T-helper 2 cell treated with Interferon-gamma antibody and Interleukin-4, amounts not matched to agents 5 μg/mL and 100 μg/mL, for 36 hours (primary cell): ENCODE measurements around the gene EXOC3L4.

Experiments
- DNase-seq: peaks from one replicate; pipeline ENCODE4 v3.0.0; 2021; ENCODE audit warnings: low spot score
- H3K27ac Mint-ChIP-seq: one replicate; pipeline ENCODE4 v1.8.0; 2021; ENCODE audit warnings: mild to moderate bottlenecking, mixed read lengths
- H3K27me3 Mint-ChIP-seq: one replicate; pipeline ENCODE4 v1.8.0; 2021; ENCODE audit warnings: low read depth, mixed read lengths
- H3K36me3 Mint-ChIP-seq: one replicate; pipeline ENCODE4 v1.8.0; 2021; ENCODE audit warnings: low read depth, mixed read lengths
- H3K4me1 Mint-ChIP-seq: one replicate; pipeline ENCODE4 v1.8.0; 2021; ENCODE audit warnings: low read depth, mixed read lengths
- H3K4me3 Mint-ChIP-seq: one replicate; pipeline ENCODE4 v1.8.0; 2022; ENCODE audit warnings: mild to moderate bottlenecking, moderate library complexity, mixed read lengths
- H3K9me3 Mint-ChIP-seq: one replicate; pipeline ENCODE4 v1.8.0; 2021; ENCODE audit warnings: mixed read lengths

EXOC3L4 gene

DNA sequence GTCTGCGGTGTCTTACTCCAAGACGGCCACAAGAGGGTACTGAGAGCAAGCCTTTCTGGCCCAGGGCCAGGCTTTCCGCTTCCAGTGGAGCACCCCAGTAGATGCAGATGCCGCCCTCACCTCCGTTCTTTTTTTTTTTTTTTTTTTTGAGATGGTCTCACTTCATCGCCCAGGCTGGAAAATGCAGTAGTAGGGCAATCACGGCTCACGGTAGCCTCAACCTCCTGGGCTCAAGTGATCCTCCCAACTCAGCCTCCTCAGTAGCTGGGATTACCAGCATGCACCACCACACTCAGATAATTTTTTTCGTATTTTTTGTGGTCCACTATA lies 16.1 kb upstream of the EXOC3L4 start:
- Mint-ChIP-seq H3K27ac (no peak overlapping the region), H3K4me3 (no peak overlapping the region), H3K36me3 (no peaks in the 10 kb centered on the region), H3K27me3 (peaks cover 7% of the 10 kb centered on the region), H3K9me3 (no peaks in the 10 kb centered on the region), H3K4me1 (no peaks in the 10 kb centered on the region)
- peak; percentile 55 for DNase-seq

DNA sequence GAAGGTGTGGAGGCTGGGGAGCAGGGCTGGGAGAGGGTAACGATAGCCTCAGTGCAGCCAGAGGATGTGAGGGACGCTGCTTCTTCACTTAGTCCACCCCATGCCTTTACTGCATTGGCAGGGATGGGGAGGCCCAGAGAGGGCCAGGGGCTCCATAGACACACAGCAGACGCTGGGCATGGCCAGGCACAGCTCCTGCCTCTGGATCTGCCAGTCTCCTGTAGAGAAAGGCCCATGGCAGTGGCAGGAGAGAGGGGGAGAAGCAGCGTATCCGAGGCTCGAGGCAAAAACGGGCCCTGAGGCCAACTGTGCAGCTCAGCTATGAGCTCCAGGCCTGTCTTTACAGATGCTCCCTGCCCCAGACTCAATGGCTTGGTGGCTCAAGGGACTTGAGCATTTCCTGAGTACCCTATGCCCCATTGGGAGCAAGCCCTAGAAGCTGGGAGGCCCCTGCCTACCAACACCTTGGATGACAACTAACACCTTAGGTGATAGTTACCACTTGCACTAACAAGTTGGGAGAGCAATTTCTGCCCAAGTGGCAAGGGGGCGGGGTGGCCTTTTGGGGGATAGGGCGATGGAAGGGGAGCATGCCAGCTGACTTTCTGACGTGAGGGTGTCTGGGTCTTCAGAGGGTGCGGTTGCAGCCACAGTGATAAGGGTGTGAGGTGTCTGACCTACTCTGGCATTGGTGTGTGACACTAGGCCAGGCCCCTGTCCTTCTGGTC lies 15.5 kb upstream of the EXOC3L4 start:
- Mint-ChIP-seq H3K4me1 (no peaks in the 10 kb centered on the region), H3K27ac (no peak overlapping the region), H3K9me3 (no peaks in the 10 kb centered on the region), H3K27me3 (peaks cover 7% of the 10 kb centered on the region), H3K4me3 (no peak overlapping the region), H3K36me3 (no peaks in the 10 kb centered on the region)
- no peak for DNase-seq

GRCh38 chr14:103081951-103082350 lies 12.6 kb upstream of the EXOC3L4 start:
- H3K27me3 Mint-ChIP-seq = peaks cover 7% of the 10 kb centered on the region
- H3K27ac Mint-ChIP-seq = no peak overlapping the region
- H3K9me3 Mint-ChIP-seq = no peaks in the 10 kb centered on the region
- no peaks in the 10 kb centered on the region for H3K36me3 Mint-ChIP-seq
- no peak for DNase-seq
- no peak overlapping the region for H3K4me3 Mint-ChIP-seq
- H3K4me1 Mint-ChIP-seq = no peaks in the 10 kb centered on the region

DNA sequence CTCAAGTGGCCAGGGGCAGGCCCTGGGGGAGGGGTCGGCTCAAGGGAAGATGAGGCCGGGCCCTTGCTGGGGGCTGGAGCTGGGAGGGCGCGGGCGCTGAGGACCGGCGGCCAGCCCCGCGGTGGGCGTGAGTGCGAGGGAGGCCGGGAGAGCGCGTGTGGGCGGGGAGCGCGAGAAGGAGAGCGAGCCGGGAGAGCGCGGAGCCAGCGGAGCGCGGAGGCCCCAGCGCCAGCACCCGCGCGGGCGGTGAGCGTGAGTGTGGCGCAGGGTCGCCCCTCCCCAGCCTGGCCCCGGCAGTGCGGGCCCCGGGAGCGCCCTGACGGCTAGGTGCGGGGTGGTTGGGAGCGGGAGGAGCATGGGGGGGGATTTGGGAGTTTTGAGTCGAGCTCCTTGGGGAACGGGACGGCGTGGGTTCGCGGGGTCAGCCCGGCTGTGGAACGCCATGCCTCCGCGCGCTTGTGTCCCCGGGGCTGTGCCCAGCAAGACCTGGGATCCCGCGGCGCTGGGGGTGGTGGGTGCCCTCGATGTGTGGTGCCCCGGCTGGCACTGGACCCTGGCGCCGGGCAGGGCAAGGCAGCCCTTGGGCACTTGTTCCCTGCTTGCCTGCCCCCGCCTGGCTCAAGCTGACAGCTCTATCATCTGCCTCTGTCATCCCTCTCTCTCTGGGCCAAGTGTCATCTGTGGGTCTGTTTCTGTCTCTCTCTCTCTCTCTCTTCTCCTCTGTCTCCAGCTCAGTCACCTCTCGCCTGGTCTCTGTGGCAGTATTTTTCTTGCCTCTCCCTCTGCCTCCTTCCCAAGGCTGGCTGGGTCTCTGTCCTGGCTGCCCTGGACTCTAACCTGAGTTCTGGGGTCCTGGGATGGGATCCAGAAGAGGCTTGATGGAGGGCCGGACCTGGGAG lies 10.3 kb upstream of the EXOC3L4 start, which contains the start of gene LBHD2:
Gene LBHD2 (plus strand): TSS at position 190 of the 899 bp plus-strand sequence. CDS start 1,803 bp downstream, outside the sequence.
- Mint-ChIP-seq H3K27ac (no peak within 1 kb of the TSS), H3K36me3 (no peaks in the 10 kb centered on the region), H3K9me3 (no peaks in the 10 kb centered on the region), H3K4me3 (no peak within 1 kb of the TSS), H3K4me1 (no peaks in the 10 kb centered on the region), H3K27me3 (peaks cover 5% of the 10 kb centered on the region)
- no peak for DNase-seq

GRCh38 chr14:103085106-103086091 lies 9.1 kb upstream of the EXOC3L4 start:
- no peaks in the 10 kb centered on the region for H3K9me3 Mint-ChIP-seq
- H3K27me3 Mint-ChIP-seq = peaks cover 5% of the 10 kb centered on the region
- H3K4me1 Mint-ChIP-seq = no peaks in the 10 kb centered on the region
- no peak for DNase-seq
- H3K36me3 Mint-ChIP-seq = no peaks in the 10 kb centered on the region
- H3K27ac Mint-ChIP-seq = no peak overlapping the region
- no peak overlapping the region for H3K4me3 Mint-ChIP-seq

GRCh38 chr14:103086771-103087342 lies 7.7 kb upstream of the EXOC3L4 start:
- Mint-ChIP-seq H3K4me1 (peaks cover 3% of the 10 kb centered on the region), H3K27me3 (peaks cover 5% of the 10 kb centered on the region), H3K4me3 (no peak overlapping the region), H3K9me3 (no peaks in the 10 kb centered on the region), H3K27ac (no peak overlapping the region), H3K36me3 (no peaks in the 10 kb centered on the region)
- DNase-seq = no peak

DNA sequence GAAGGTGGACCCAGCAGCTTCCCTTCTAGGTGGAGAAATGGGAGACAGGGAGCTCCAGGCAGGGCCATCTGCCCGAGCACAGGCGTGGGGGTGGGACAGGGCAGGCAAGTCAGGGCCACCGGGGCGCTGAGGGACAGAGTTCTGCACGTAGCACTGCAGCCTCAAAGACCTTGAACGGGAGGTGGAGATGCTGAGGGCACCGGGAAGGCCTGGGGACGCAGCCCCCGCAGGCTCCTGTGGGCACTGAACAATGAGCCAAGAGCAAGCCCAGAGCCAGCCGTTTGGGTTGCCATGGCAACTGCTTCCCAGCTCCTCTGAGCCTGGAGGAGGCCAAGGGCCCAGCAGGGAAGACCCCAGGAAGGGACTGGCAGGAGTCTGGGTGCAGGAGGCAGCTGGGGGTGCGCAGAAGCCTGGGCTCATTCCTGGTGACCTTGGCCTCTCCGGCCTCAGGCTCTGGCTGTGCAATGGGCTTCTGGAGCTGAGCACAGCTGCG lies 7.1 kb upstream of the EXOC3L4 start:
- Mint-ChIP-seq H3K4me1 (peaks cover 3% of the 10 kb centered on the region), H3K4me3 (no peak overlapping the region), H3K36me3 (no peaks in the 10 kb centered on the region), H3K27me3 (peaks cover 5% of the 10 kb centered on the region), H3K27ac (no peak overlapping the region), H3K9me3 (no peaks in the 10 kb centered on the region)
- no peak for DNase-seq

- H3K27ac Mint-ChIP-seq = no peak overlapping the region
- H3K9me3 Mint-ChIP-seq = no peaks in the 10 kb centered on the region
- DNase-seq = no peak
- peaks cover 3% of the 10 kb centered on the region for H3K4me1 Mint-ChIP-seq
- H3K36me3 Mint-ChIP-seq = no peaks in the 10 kb centered on the region
- H3K4me3 Mint-ChIP-seq = no peak overlapping the region
- peaks cover 5% of the 10 kb centered on the region for H3K27me3 Mint-ChIP-seq
Measured at GRCh38 chr14:103088921-103089320, 5.6 kb upstream of the EXOC3L4 start.

- H3K27me3 Mint-ChIP-seq = peaks cover 3% of the 10 kb centered on the region
Measured at GRCh38 chr14:103089386-103090335, 4.9 kb upstream of the EXOC3L4 start.

DNA sequence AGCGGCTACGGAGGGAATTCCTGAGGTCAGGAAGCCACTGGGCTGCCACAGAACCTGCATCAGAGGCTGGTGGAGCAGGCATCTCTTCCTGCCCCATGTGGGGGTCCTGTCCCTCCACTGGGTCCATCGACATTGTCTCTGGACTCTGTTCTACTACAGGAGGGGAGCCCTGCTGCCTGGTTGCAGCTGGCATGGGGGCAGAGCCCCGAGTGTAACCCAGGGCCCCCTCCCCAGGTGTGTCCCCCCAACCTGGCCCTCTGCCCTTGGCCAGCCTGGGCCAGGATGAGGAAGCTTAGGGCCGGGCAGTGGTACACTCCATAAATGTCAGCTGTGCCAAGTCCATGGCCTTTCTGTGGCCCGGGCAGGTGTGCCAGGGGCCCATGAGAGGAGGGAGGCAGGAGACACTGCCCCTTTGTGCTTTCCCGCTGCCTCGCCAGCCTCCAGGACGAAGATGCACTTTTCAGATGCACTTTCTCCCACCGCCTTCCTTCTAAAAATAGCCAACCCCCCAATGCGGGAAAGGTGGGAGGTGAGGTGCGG lies 4.0 kb upstream of the EXOC3L4 start:
- no peaks in the 10 kb centered on the region for H3K36me3 Mint-ChIP-seq
- peak overlapping the region; percentile 63 for H3K4me3 Mint-ChIP-seq
- DNase-seq = no peak
- H3K4me1 Mint-ChIP-seq = peaks cover 3% of the 10 kb centered on the region
- H3K27me3 Mint-ChIP-seq = peaks cover under 1% of the 10 kb centered on the region
- H3K27ac Mint-ChIP-seq = no peak overlapping the region
- H3K9me3 Mint-ChIP-seq = no peaks in the 10 kb centered on the region

More at GRCh38 chr14:103089386-103090335, 4.9 kb upstream of the EXOC3L4 start:
- H3K4me1 Mint-ChIP-seq = peaks cover 3% of the 10 kb centered on the region
- no peaks in the 10 kb centered on the region for H3K36me3 Mint-ChIP-seq
- H3K4me3 Mint-ChIP-seq = no peak overlapping the region
- DNase-seq = no peak
- H3K27ac Mint-ChIP-seq = no peak overlapping the region
- no peaks in the 10 kb centered on the region for H3K9me3 Mint-ChIP-seq

DNA sequence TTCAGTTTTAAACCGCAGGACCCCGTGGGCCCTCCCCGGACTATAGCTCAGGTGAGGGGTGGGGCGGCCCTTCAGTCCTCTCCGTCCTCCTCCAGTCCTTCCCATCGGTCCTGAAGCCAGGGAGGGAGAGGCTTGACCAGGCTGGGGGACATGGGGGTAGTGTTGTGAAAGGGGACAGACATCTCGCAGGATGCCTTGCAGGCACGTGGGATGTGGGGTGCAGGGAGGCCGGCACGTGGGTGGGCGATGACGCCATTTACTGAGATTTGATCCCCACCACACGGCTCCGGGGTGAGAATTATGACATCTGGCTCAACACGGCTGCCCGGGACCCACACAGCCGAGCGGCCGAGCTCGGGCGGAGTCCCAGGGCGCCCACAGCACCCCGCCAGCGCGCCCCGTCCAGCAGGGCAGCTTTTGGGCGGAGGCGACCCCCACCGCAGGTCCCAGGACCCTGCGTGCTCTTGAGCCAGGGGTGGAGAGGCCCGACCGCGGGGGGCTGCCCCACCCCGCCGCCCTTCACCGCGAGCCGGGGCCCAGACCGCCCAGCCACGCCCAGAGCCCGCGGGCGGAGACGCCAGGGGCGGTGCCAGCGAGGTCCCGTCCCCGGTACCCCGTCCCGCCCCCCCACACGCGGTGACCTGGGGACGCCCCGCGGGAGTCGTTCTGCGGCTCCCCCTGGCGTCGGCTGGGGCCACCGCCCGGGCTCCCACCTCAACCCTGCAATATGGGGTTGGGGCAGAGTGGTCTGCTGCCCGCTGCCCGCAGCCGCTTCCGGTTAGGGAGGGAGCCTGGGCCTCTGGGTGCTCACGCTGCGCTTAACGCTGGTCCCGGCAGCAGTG lies 3.3 kb upstream of the EXOC3L4 start:
- Mint-ChIP-seq H3K36me3 (no peaks in the 10 kb centered on the region), H3K27ac (no peak overlapping the region)

More for the DNA sequence above, 3.3 kb upstream of the EXOC3L4 start:
- H3K27me3 Mint-ChIP-seq = no peaks in the 10 kb centered on the region
- peak; percentile 69 for DNase-seq
- peaks cover 3% of the 10 kb centered on the region for H3K4me1 Mint-ChIP-seq
- no peaks in the 10 kb centered on the region for H3K9me3 Mint-ChIP-seq
- peak overlapping the region; percentile 63 for H3K4me3 Mint-ChIP-seq
